HEK293T (cell line): ENCODE data around the gene LINC00632.

Source experiments
- BHLHE40 ChIP-seq: fragments of 450-650 bp; IDR thresholded peaks from 2 replicates; pipeline ENCODE4 v1.6.1; 2016; ENCODE audit warnings: mild to moderate bottlenecking, moderate library complexity, borderline replicate concordance
- CTBP1 ChIP-seq: fragments of 450-650 bp; IDR thresholded peaks from 2 replicates; pipeline ENCODE4 v1.6.1; 2016; ENCODE audit warnings: borderline replicate concordance
- ELF4 ChIP-seq: fragments of 450-650 bp; IDR thresholded peaks from 2 replicates; pipeline ENCODE4 v1.6.1; 2017; ENCODE audit warnings: antibody characterized with exemption
- FOXM1 ChIP-seq: fragments of 450-650 bp; IDR thresholded peaks from 2 replicates; pipeline ENCODE4 v1.6.1; 2017; ENCODE audit warnings: mild to moderate bottlenecking, borderline replicate concordance
- HDGF ChIP-seq: fragments of 450-650 bp; IDR thresholded peaks from 2 replicates; pipeline ENCODE4 v1.6.1; 2017; ENCODE audit warnings: antibody characterized with exemption, borderline replicate concordance
- L3MBTL2 ChIP-seq: fragments of 450-650 bp; conservative IDR thresholded peaks from 2 replicates; pipeline ENCODE4 v1.6.1; 2016; ENCODE audit warnings: mild to moderate bottlenecking
- LEF1 ChIP-seq: fragments of 450-650 bp; IDR thresholded peaks from 2 replicates; pipeline ENCODE4 v1.6.1; 2017; ENCODE audit warnings: mild to moderate bottlenecking, borderline replicate concordance
- NFRKB ChIP-seq: fragments of 450-650 bp; IDR thresholded peaks from 2 replicates; pipeline ENCODE4 v1.6.1; 2016; ENCODE audit warnings: mild to moderate bottlenecking, moderate library complexity
- PKNOX1 ChIP-seq: fragments of 450-650 bp; IDR thresholded peaks from 2 replicates; pipeline ENCODE4 v1.6.1; 2016
- SP1 ChIP-seq: fragments of 450-650 bp; IDR thresholded peaks from 2 replicates; pipeline ENCODE4 v1.6.1; 2017
- SUZ12 ChIP-seq: fragments of 450-650 bp; IDR thresholded peaks from 2 replicates; pipeline ENCODE4 v1.6.1; 2016; ENCODE audit warnings: mild to moderate bottlenecking
- TARDBP ChIP-seq: fragments of 450-650 bp; IDR thresholded peaks from 2 replicates; pipeline ENCODE4 v1.6.1; 2016
- ZNF384 ChIP-seq: fragments of 450-650 bp; IDR thresholded peaks from 2 replicates; pipeline ENCODE4 v1.6.1; 2016

- TF ChIP-seq NFRKB (no peak), L3MBTL2 (no peak), BHLHE40 (no peak), LEF1 (no peak), SP1 (no peak), SUZ12 (no peak), ELF4 (no peak), HDGF (no peak), PKNOX1 (no peak), TARDBP (no peak), FOXM1 (no peak), CTBP1 (no peak), ZNF384 (no peak)
These were observed 11.9 kb upstream of the LINC00632 start for GRCh38 chrX:140697618-140698017.
